GM18520 (cell line): ENCODE results near the gene ACAD10.
"Not testable (repeated sequence)": the region's sequence is repeated elsewhere in the genome, so short reads cannot be mapped to it uniquely, and the experiment has no call there.

Experiments used
- ATAC-seq: cut with Tn5 transposase; IDR thresholded peaks from one replicate; pipeline ENCODE4 v1.9.1; 2021; ENCODE audit not compliant: unreplicated experiment

ACAD10 gene

DNA sequence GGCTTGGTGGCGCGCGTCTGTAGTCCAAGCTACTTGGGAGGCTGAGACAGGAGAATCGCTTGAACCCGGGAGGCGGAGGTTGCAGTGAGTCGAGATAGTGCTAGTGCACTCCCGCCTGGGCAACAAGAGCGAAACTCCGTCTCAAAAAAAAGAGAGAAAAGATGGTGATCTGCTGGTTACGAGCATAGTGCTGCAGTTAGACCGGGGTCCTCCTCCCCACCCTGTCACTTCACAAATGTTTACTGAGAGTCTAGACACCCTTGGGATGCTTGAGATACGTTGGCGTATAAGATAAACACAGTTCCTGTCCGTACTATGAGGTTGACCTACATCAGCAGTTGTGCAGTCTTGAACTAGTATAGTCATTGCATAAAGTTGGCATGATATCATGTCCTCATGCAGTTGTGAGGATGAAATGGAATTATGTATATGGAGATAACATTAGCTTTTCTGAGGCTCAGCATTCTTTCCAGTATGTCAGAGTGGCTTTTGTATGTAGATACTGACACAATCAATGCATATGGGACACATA, 787 bp downstream of the ACAD10 start:
- no peak for ATAC-seq

DNA sequence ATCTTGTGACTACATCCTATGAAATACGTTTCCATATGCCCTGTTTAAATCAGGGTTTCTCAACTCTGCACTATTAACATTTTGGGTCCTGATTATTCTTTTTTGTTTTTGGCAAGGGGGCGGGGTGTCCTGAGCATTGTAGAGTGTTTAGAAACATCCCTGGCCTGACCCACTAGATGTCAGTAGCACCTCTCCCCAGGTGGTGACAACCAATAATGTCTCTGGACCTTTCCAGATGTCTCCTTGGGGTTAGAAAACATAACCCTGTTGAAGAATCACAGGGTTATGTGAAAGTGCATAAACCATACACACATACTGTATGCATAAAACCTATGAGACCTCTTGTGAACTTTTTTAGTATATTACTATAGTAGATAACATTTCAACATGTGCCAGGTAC, 1.4 kb downstream of the ACAD10 start:
- no peak for ATAC-seq

DNA sequence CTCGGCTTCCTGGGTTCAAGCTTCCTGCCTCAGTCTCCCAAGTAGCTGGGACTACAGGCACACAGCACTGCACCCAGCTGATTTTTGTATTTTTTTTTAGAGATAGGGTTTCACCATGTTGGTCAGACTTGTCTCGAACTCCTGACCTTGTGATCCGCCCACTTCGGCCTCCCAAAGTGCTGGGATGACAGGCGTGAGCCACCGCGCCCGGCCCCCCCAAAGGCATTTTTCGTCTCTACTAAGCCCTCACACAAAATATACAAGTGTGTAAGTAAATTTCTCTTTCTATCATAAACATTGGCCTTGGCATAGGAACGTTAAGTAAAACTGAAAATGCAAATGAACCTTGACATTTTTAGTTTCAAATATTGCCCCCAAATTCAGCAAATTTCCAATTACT, 2.1 kb downstream of the ACAD10 start:
- ATAC-seq = no peak

DNA sequence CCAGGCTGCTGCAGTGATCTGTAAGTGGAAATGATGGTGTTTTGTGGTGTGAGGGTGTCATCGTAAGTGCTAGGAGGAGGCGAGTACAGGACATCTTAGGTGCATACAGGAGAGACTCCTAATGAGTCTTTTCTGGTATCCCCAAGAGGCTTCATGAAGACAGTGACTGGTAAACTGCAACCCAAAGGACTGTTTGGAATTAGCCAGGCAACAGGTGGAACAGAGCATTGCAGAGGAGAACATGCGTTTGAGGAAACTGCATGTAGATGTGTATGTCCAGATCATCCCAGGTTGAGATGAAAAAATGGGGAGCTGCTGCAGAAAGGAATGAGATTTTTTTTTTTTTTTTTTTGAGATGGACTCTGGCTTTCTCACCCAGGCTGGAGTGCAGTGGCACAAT, 5.4 kb downstream of the ACAD10 start:
- ATAC-seq = no peak

DNA sequence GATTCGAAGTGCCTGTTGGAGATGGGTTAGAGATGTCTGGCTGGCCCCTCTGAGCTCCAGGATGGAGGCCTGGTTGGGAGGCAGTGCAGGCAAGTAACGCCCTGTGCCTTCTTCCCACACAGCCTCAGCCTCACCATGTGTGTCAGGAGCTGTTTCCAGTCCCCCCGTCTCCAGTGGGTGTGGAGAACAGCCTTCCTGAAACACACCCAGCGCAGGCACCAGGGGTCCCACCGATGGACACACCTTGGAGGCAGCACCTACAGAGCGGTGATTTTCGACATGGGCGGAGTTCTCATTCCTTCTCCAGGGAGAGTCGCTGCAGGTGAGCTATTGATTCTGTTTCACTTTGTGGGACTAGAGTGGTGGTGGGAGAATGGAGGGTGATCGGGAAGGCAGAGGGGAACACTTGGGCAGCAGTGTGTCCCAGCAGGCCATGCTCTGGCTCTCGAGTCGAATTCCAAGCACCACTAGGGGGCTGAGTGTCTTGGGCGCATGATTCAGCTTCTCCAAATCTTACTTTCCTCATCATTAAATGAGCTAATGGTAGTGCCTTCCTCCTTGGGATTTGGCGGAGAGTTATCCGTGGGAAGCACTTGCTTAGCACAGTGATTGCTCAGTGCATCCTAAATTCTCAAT, 6.8 kb downstream of the ACAD10 start:
- ATAC-seq = no peak

DNA sequence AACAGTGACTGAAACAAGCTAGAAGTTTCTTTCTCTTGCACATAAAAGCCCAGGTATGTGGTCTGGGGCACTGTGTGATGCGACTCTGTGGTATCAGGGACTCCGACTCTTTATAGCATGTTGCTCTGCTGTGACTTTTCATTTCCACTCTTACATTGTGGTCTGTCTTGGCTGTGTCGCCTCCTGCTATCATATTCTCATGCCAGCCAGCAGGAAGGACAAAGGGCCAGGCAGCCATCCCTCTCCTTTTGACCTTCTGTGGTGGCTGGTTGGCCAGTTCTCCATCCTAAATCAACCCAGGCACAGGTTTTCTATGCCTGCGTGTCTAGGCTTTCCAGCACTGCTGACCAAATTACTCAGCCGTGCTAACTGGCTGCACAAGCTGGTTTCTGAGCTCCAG, 8.0 kb downstream of the ACAD10 start:
- no peak for ATAC-seq

DNA sequence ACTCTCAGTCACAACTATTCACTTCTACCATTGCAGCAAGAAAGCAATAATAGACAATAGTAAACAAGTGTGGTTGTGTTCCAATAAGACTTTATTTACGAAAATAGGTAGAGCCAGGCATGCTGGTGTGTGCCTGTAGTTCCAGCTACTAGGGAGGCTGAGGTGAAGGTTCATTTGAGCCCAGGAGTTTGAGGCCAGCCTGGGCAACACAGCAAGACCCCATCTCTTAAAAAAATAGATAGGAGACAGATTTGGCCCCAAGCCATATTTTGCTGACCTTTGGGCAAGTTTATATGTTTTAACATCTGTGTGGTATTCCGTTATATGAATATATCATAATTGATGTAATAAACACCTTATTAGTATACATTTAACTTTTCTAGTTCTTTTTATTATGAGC, 14.1 kb downstream of the ACAD10 start:
- no peak for ATAC-seq

DNA sequence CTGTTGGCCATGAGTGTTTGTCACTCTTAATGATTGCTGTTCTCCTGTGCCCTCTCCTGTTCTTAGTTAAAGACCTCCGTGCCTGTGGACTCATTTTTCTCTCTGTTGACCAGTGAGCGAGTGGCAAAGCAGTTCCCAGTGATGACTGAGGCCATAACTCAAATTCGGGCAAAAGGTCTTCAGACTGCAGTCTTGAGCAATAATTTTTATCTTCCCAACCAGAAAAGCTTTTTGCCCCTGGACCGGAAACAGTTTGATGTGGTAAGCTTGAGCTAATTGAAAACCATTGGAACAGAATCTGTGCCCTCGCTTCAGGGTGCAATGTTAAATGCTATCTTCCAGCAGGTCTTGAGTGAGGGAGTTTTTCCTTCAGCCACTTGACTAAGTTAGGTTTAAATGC, 19.8 kb downstream of the ACAD10 start:
- ATAC-seq = no peak

DNA sequence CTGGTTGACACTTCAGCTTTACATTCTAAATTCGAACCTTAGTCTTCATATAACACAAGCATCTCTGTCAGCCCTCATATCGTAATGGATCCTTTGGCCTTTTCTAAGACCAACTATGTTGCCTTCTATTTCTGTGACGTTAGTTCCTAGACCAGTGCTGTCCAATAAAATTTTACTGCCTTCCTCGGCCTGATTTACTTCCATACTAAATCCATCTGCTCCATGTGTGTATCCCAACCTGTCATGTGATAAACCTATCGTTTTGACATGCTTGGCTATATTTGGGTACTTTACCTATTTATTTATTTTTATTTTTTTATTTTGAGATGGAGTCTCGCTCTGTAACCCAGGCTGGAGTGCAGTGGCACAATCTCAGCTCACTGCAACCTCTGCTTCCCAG, 20.3 kb downstream of the ACAD10 start:
- no peak for ATAC-seq

DNA sequence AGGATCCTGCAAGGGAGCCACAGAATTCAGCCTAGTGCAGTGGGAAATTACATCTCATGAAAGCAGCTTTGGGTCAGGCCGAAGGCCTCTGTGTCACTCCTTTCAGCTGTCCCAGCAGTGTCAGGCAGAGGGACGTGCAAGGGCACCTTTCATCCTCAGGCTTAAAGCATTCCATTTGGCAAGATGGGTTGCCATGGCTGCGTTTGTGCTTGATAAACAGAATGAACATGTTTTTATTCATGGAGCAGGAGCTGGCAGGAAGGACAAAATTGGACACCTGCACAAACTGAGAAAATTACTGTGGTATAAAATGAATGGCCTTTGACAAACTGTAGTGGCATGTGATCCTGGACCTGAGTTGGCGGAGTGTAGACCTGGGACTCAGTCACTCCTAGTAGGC, 29.4 kb downstream of the ACAD10 start:
- ATAC-seq = no peak

DNA sequence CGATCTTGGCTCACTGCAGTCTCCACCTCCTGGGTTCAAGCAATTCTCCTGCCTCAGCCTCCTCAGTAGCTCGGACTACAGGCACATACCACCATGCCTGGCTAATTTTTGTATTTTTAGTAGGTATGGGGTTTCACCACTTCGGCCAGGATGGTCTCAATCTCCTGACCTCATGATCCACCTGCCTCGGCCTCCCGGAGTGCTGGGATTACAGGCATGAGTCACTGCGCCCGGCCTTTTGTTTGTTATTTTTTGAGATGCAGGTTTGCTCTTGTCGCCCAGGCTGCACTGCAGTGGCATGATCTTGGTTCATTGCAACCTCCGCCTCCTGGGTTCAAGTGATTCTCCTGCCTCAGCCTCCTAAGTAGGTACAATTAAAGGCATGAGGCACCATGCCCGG, 33.5 kb downstream of the ACAD10 start:
- ATAC-seq = not testable (repeated sequence)

DNA sequence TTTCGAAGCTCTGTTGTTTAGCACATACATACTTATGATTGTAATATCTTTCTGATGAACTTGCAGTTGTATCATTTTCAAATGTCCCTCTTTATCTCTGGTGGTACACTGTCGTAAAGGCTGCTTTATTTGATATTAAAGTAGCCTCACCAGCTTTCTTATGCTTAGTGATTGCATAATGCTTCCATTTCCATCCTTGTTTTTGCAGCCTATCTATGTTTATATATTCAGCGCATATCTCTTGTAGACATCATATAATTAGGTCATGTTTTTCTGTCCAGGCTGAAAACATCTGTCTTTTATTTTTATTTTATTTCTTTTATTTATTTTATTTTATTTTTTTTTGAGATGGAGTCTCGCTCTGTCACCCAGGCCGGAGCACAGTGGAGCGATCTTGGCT, 34.6 kb downstream of the ACAD10 start:
- ATAC-seq = no peak

DNA sequence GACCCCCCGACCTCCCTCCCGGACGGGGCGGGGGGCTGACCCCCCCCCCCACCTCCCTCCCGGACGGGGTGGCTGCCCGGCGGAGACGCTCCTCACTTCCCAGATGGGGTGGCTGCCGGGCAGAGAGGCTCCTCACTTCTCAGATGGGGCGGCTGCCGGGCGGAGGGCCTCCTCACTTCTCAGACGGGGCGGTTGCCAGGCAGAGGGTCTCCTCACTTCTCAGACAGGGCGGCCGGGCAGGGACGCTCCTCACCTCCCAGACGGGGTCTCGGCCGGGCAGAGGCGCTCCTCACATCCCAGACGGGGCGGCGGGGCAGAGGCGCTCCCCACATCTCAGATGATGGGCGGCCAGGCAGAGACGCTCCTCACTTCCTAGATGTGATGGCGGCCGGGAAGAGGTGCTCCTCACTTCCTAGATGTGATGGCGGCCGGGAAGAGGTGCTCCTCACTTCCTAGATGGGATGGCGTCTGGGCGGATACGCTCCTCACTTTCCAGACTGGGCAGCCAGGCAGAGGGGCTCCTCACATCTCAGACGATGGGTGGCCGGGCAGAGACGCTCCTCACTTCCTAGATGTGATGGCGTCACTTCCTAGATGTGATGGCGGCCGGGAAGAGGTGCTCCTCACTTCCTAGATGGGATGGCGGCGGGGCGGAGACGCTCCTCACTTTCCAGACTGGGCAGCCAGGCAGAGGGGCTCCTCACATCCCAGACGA, 38.0 kb downstream of the ACAD10 start:
- not testable (repeated sequence) for ATAC-seq

DNA sequence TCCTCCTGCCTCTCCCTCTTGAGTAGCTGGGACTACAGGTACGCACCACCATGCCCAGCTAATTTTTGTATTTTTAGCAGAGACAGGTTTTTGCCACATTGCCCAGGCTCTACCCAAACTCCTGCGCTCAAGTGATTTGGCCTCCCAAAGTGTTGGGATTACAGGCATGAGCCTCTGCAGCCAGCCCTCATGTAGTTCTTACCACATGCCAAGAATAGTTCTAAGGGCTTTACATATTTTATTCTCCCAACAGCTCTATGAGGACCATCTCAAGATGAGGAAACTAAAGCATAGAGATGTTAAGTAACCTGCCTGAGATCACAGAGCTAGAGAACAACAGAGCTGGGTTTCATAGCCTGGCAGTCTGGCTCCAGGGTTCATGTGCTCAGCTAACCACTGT, 42.9 kb downstream of the ACAD10 start:
- ATAC-seq = no peak

DNA sequence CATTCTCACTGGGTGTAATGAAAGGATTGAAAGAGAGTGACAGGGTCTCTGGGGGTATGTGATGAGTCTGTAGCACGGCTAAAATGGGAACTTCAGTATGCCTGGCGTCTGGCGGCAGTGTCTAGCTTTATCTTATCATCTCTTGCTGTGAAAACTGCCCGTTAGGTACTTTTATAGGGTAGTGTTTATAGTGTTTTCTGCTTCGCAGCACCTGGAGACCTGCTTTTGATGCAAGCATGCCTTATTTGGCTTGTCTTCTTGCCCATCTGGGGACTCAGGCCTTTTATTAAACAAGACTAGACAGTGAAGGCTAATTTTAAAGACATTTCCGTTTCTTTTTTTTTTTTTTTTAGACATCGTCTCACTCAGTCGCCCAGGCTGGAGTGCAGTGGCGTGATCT, 44.6 kb downstream of the ACAD10 start:
- no peak for ATAC-seq

DNA sequence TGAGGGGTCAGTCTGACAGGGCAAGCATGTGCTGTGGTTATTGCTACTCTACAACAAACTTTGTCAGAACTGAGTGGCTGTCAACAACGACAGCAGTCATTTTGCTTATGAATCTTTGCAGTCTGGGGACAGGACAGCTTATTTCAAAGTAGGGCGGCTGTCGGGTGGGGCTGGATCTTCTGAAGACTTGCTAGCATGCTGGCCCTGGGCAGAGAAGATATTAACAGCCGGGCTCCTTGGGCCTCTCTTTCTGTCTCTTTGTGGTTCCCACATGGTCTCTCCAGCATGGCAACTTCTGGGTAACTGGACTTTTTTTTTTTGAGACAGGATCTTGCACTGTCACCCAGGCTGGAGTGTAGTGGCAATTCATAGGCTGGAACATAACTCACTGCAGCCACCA, 46.9 kb downstream of the ACAD10 start:
- ATAC-seq = no peak

DNA sequence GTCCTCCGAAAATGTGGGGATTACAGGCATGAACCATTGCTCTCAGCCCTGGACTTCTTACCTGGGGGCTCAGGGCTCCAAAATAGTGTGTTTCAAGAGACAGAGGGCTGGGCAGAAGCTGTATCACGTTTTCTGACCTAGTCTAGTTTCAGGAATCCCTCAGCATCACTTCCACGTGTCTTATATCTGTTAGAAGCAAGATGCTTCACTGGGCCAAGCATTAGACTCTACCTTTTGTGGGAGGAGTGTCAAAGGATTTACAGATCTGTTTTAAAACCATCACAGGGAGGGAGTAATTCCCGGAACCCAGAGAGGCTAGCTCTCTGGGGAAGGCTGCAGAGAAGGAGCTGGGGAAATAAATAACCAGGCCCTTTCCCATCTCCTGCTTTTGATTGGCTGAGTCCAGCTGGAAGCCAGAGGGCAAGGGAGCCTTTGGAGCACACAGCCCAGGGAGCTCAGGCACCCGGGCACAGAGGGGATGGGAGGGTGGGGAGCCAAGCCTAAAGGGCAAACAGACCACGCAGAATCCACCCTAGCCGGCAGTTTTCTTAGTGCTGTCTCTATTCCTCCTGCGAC, 47.6 kb downstream of the ACAD10 start:
- ATAC-seq = no peak

DNA sequence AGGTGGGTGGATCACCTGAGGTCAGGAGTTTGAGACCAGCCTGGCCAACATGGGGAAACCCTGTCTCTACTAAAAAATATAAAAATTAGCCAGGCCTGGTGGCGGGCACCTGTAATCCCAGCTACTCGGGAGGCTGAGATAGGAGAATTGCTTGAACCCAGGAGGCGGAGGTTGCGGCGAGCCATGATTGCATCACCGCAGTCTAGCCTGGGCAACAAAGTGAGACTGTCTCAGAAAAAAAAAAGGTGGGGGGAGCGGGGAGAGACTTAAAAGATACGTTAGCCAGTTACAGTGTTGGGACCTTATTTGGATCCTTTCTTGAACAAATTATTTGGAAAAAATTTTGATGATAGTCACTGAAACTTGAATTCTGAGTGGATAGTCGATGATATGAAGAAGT, 53.7 kb downstream of the ACAD10 start:
- not testable (repeated sequence) for ATAC-seq

DNA sequence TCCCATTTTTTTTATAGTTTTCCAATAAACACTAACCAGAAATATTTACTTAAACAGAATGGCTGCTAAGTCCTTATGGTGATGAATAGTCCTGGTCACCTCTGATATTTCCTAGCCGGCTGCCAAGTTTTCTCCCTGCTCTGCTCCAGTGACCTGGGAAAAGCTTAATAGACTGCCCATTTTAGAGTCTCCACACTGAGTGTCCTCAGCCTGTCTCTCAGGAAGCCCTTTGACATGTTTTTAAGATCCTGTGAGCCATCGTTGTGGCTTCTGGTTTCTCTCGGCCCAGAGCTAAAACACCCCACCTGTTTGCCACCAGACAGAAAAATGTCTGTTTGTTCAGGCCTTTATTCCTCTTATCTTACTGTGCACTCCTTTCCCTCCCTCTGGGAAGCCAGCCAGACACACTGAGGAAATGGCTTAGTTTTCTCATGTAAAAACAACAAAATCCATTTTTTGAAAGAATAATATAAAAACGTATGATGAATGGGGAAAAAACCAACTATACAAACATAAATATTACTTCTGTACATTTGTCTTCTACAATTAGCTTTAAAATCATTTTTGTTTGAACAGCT, 55.5 kb downstream of the ACAD10 start:
- no peak for ATAC-seq

DNA sequence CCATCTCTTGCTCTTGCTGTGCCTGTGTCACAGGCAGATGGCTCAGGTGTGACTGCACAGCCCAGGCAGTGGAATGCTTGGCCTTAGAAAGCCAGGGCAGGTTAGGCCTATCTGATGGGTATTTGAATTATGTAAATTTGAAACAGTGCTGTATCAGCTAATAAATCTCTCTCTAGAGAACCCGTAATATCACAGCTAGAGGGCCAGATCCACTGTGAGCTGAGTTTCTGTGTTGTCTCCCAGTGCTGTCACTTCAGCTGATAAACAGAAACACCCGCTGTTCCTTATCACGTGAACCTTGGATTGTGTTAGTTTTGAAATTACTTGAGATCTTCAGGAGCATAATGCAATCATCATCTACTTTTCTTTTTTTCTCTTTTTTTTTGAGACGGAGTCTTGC, 59.4 kb downstream of the ACAD10 start:
- ATAC-seq = no peak

DNA sequence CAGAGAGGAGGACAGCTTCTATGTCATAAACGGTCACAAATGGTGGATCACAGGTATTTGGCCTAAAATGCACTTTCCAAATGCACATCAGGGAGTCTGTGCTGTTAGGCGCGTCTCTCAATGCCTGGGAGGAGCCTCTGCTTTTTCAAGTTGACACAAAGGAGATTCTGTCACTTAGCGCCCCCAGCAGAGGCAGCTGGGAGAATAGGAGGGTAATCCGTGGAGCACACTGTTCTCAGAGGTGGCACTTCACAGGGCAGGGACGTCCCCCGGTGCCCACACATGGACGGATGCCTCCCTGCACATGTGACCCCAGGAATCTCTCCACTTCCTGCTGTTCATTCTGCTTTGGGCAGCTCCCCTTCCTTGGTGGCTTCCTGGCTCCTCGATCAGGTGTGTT, 61.5 kb downstream of the ACAD10 start:
- ATAC-seq = no peak

DNA sequence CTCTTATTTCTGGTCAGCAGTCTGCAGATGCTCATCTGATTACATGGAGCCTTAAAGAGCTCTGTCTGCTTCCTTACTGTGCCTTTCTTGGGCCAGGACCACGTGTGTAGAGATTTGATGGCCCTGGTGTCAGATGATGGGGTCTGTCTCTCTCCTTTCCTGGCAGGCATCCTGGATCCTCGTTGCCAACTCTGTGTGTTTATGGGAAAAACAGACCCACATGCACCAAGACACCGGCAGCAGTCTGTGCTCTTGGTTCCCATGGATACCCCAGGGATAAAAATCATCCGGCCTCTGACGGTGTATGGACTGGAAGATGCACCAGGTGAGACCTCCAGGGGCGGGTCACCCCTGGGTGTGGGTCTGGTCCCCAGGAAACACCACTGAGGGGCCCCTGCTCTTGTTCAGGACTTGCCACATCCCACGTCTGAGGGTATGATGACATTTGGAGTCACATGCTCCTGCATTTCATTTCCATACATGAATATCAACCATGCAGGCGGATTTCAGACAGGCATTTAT, 62.4 kb downstream of the ACAD10 start:
- no peak for ATAC-seq
